ENCODE results near the gene APPBP2.

DNA sequence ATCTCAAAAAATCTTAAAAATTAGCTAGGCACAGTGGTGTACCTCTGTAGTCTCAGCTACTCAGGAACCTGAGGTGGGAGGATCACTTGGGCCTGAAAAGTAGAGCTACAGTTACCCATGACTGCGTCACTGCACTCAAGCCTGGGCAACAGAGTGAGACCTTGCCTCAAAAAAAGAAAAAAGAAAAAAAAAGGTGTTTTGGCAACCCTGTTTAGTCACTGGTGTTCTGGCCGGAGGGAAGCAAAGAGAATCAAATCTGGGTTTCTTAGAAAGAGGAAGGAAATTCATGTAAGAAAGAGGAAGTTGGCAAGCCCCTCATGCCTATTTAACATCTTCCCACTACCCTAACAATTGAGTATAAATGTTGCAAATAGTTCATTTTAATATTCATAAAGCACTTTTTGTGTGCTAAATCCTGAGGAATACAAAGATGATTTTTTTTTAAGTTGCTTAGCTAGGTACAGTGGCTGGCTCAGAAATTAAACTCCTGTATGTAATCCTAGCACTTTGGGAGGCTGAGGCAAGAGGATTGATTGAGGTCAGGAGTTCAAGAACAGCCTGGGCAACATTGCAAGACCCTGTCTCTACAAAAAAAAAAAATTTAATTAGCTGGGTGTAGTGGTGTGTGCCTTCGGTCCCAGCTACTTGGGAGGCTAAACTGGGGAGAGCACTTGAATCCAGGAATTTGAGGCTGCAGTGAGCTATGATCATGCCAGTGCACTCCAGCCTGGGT lies 127.6 kb downstream of the APPBP2 start:
- TF ChIP-seq, protein P1, sequence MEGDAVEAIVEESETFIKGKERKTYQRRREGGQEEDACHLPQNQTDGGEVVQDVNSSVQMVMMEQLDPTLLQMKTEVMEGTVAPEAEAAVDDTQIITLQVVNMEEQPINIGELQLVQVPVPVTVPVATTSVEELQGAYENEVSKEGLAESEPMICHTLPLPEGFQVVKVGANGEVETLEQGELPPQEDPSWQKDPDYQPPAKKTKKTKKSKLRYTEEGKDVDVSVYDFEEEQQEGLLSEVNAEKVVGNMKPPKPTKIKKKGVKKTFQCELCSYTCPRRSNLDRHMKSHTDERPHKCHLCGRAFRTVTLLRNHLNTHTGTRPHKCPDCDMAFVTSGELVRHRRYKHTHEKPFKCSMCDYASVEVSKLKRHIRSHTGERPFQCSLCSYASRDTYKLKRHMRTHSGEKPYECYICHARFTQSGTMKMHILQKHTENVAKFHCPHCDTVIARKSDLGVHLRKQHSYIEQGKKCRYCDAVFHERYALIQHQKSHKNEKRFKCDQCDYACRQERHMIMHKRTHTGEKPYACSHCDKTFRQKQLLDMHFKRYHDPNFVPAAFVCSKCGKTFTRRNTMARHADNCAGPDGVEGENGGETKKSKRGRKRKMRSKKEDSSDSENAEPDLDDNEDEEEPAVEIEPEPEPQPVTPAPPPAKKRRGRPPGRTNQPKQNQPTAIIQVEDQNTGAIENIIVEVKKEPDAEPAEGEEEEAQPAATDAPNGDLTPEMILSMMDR (IDR thresholded peaks at IDR 0.05): no peak
- TF ChIP-seq POLR2A (IDR thresholded peaks at IDR 0.05): no peak
- no peak for TF ChIP-seq EP300 (IDR thresholded peaks at IDR 0.05)
